ENCODE results near the gene ZNF821. TPM values are rescaled to one million over a fixed set of nuclear protein-coding genes. Genes with fewer than 3 reads are reported as not detected.
"Not testable (repeated sequence)": the region's sequence is repeated elsewhere in the genome, so short reads cannot be mapped to it uniquely, and the experiment has no call there.

ZNF821 gene
- total RNA-seq, 1 donor from 2014 or later: 6.0 TPM

DNA sequence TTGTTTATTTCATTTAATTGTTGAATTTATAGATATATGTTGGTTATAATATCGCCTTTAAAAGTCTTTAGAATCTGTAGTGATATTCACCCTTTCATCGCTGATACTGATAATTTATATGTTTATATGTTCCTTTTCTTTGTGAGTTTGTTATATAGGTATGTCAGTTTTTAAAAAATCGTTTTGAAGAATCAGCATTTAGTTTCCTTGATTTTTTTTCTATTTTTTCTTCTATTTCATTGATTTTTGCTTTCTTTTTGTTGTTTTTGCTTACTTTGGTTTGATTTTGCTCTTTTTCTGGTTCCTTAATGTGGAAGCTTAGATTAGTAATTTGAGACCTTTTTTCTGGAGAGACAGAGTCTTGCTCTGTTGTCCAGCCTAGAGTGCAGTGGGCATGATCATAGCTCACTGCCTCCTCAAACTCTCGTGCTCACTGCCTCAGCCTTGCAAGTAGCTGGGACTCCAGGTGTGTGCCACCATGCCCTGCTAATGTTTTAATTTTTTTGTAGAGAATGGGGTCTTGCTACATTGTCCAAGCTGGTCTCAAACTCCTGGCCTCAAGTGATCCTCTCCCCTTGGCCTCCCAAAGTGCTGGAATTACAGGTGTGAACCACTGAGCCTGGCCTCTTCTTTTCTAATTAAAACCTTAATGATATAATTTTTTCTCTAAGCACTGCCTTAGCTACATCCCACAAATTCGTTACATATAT, 18.8 kb upstream of the ZNF821 start:
- no peak for DNase-seq (ENCODE audit: low read depth in 2 of 2)

DNA sequence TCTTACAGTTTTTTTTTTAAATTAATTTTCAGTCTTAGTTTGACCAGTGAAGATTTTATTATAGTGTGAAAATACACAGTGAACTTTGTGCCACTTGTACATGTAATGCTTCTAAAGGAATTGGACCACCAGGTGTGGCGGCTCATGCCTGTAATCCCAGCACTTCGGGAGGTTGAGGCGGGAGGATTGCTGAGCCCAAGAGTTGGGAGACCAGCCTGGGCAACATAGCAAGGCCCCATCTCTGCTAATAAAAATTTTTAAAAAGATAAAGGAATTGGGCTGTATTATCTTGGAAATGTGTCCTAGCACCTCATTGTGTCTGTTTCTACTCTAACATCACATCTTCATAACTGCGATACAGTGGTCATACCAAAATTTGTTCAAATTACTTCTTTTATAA, 15.2 kb upstream of the ZNF821 start:
- DNase-seq (ENCODE audit: low read depth in 2 of 2): no peak

DNA sequence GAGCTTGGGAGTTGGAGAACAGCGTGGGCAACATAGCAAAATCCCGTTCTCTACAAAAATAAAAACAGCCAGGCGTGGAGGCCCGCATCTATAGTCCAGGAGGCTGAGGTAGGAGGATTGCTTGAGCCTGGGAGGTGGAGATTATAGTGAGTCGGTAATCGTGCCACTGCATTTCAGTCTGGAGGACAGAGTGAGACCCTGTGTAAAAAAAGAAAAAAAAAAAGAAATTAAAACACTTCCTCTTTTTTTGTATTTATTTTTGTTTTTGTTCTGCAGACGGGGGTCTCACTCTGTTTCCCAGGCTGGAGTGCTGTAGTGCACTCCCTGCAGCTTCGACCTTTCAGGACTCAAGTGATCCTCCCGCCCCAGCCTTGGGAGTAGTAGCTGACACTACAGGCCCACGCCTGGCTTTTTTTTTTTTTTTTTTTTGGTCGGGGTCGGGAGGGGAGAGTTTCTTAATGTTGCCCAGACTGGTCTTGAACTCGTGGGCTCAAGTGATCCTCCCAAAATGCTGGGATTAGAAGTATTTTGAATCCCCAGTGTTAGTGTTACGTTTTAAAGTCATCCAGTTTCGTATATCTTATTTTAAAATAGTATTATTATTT, 12.9 kb upstream of the ZNF821 start:
- no peak for DNase-seq (ENCODE audit: low read depth in 2 of 2)

GRCh38 chr16:71895679-71896365, 11.8 kb upstream of the ZNF821 start:
- peak; percentile 48 to 51 for DNase-seq (ENCODE audit: low read depth in 2 of 2)

GRCh38 chr16:71894921-71895678, 11.1 kb upstream of the ZNF821 start, which contains the start of gene IST1:
TSS of gene IST1 (plus strand) at chr16:71895531. CDS start at chr16:71915641, 20,110 bp downstream.
- DNase-seq (ENCODE audit: low read depth in 2 of 2): peak; percentile 99

GRCh38 chr16:71894229-71894920, 10.4 kb upstream of the ZNF821 start:
- DNase-seq (ENCODE audit: low read depth in 2 of 2): peak; percentile 36 to 73

DNA sequence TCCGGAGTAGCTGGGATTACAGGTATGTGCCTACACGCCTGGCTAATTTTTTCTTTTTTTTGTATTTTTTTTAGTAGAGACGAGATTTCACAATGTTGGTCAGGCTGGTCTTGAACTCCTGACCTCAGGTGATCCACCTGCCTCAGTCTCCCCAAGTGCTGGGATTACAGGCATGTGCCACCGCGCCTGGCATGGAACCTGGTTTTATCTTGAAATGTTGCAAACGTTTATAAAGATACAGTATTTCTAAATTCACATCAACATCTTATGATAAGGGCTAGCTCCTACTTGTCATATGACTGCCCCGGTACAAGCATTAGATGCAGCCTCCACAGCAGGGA, 9.9 kb upstream of the ZNF821 start:
- no peak for DNase-seq (ENCODE audit: low read depth in 2 of 2)

DNA sequence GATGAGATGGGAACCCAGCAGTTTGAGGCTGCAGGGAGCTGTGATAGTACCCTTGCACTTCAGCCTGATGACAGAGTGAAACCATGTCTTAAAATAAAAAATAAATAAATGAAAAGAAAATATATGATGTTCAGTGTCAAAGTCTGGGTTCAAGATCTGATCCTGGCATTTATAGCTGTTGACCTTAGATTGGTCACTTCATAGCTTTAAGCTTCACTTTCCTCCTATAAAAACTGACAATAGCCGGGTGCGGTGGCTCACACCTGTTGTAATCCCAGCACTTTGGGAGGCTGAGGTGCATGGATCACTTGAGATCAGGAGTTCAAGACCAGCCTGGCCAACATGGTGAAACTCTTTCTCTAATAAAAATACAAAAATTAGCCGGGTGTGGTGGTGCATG, 5.2 kb upstream of the ZNF821 start:
- DNase-seq (ENCODE audit: low read depth in 2 of 2): no peak

DNA sequence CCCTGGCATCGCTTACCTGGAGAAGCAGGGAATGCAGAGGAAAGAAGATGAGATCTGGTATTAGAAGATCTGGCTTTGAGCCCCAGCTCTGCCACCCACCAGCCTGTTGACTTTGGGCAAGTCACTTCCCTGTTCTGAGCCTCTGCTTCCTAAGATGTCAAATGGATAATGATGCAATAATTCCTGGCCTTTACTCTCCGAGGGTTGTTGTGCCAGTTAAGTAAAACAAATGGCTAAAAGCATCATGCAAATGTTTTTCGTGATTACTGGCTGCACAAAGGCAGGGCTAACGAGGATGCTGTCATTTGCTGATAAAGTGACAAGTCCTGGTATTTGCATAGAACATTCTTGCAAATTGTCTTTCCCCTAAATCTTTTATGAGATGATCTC, 1.3 kb upstream of the ZNF821 start:
- no peak for DNase-seq (ENCODE audit: low read depth in 2 of 2)

GRCh38 chr16:71883168-71883848, 674 bp downstream of the ZNF821 start:
- DNase-seq (ENCODE audit: low read depth in 2 of 2): peak; percentile 7 to 23

DNA sequence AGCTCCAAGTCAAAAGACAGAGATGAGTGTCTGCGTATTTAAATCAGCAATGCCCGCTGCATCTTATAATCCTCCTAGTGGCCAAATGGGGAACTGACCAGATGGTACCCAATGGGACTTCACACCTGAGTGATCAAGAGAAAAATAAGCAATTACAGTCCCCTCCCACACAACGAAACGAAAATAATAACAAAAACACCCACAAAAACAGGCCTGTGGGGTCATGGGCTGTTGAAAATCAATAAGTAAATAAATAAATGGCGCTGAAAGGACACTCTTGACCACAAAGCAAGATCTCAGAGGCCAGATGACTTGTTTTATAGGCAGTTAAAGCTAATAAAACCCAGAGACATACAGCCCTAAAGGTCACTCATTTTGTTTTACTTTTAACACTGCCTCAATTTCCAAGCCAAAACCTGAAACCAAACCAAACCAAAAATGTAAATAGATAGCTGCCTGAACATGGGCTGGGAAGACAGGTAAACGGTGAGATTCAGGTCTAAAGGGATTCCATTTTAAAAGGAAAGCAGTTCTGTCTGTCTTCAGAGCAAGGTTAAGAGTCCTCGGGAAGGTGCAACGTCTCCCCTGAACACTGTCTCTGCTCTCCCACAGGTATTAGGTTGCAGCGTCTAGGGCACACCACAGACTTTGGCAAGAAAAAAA, 1.3 kb downstream of the ZNF821 start:
- DNase-seq (ENCODE audit: low read depth in 2 of 2): peak; percentile 80

GRCh38 chr16:71880176-71880575, 3.8 kb downstream of the ZNF821 start:
- no peak for DNase-seq (ENCODE audit: low read depth in 2 of 2)

- DNase-seq (ENCODE audit: low read depth in 2 of 2): no peak
Measured at GRCh38 chr16:71878911-71879310, 5.1 kb downstream of the ZNF821 start.

- no peak for DNase-seq (ENCODE audit: low read depth in 2 of 2)
Measured at GRCh38 chr16:71873199-71873598, 10.8 kb downstream of the ZNF821 start.

GRCh38 chr16:71870818-71871217, 13.2 kb downstream of the ZNF821 start:
- DNase-seq (ENCODE audit: low read depth in 2 of 2): no peak

DNA sequence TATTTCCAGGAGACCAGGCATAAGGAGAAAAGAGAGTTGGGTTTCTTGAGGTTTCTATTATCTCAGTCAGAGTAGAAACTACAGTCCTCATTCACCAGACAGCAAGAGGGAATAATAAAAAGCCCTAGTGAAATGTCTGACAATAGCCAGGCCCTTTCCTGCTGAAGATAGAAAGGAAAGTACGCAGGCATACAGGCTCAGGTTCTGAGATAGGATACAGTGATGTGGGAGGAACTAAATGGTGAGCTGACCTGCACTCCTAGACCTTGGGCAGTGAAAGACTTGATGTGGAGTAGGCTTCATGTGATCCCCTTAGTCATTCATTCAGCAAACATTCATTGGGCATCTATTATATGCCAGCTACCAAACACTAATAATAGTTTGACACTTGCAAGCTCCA, 14.9 kb downstream of the ZNF821 start:
- no peak for DNase-seq (ENCODE audit: low read depth in 2 of 2)

DNA sequence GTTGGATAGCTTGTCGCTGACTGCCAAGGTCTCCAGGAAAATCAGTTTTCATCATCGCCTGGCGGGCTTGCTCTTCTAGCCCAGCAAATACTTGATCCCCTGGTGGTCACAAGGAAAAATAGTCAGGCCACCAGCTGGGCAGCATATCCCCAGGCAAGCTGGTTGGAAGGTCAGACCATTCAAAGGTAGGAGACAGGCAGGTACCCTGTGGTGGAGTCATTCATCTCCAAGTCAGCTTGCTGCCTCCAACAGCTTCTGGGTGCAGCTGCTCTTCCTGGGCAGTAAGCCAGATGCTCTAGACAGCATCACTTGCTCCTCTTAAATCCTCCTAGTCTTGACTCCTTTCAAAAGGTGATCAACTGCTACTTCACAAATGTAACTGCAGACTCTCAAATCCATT, 16.0 kb downstream of the ZNF821 start:
- DNase-seq (ENCODE audit: low read depth in 2 of 2): no peak

DNA sequence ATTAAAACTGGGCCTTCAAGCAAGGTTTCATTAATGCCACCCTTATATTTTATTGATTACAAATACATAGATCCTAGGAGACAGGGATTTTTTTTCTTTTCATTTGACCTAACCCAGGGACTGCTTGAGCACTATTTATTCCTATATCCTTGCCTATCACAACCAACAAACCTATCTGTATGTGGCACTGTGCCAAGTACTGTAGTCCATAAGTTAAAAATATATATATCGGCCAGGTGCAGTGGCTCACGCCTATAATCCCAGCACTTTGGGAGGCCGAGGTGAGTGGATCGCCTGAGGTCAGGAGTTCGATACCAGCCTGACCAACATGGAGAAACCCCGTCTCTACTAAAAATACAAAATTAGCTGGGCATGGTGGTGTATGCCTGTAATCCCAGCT, 16.8 kb downstream of the ZNF821 start:
- DNase-seq (ENCODE audit: low read depth in 2 of 2): not testable (repeated sequence)

- DNase-seq (ENCODE audit: low read depth in 2 of 2): no peak
Measured at GRCh38 chr16:71865173-71865863, 18.7 kb downstream of the ZNF821 start.

DNA sequence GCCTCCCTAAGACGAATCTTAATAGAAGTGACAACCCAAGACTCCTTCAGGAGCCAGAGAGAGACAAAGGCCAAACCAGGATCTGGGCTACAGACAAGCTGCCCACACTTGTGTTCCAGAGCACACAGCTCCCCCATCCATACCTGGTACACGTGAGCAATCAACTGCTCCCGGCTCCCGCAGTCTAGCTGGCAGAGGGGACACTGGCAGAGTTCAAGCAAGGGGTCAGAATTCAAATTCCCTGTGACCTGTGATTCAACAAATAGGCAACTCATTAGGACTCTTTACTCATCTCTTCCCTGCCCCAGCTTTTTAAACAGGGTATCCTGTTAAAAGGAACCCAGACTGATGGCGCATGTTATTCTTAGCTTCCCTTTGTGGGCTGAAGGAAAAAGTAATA, 20.0 kb downstream of the ZNF821 start:
- no peak for DNase-seq (ENCODE audit: low read depth in 2 of 2)

Data from lung microvascular endothelial cell (primary cell).